Endothelial cell of umbilical vein (primary cell): ENCODE measurements around the gene ENHO. TPM values are rescaled to one million over a fixed set of nuclear protein-coding genes. Genes with fewer than 3 reads are reported as not detected.

ENCODE experiments used
- BruUV-seq: library from RNA; stranded (reverse); fragments of 400-500 nt; replicated peaks from 2 replicates; lab custom pipeline; 2021; lab: Mats Ljungman, UMichigan
- CTCF ChIA-PET: fragments of 300-600, 350-600 bp; sonication (Branson Sonifier 250); formaldehyde crosslinking; loops from one replicate; lab custom pipeline; 2021; ENCODE audit warnings: antibody characterized with exemption, inconsistent platforms; lab: Charles Lee
- POLR2A ChIA-PET: fragments of 300-600, 350-600 bp; sonication (Branson Sonifier 250); formaldehyde crosslinking; loops from one replicate; lab custom pipeline; 2021; ENCODE audit warnings: antibody characterized with exemption, inconsistent platforms; lab: Charles Lee
- DNase-seq: peaks from one replicate; pipeline ENCODE4 v3.0.0-alpha.2; 2011; ENCODE audit warnings: low read depth, low spot score
- FAIRE-seq: peaks from 2 replicates; lab custom pipeline; 2011; peaks lifted over from hg19 to GRCh38; lab: Jason Lieb, UNC
- H2AFZ ChIP-seq: 2 replicates; pipeline ENCODE4 v1.6.0; 2012; ENCODE audit warnings: low read depth, low read length, control low read depth, inconsistent platforms
- H3K27ac ChIP-seq: 2 replicates; pipeline ENCODE4 v1.5.1; 2011; ENCODE audit warnings: low read depth, mild to moderate bottlenecking, control low read depth, low read length, moderate library complexity; ENCODE audit not compliant: insufficient read depth
- H3K27me3 ChIP-seq, 2 experiments: 2 replicates each; pipeline versions ENCODE4 v1.6.0 to v1.6.1; 2011; ENCODE audit warnings: low read length in 2 of 2, mixed read lengths in 1 of 2; ENCODE audit not compliant: control insufficient read depth in 2 of 2, insufficient read depth in 2 of 2
- H3K36me3 ChIP-seq, 2 experiments: 2 replicates in 1 of 2; 3 replicates in 1 of 2; pipeline ENCODE4 v1.5.1; 2011; ENCODE audit warnings: low read length in 2 of 2, mild to moderate bottlenecking in 1 of 2, moderate library complexity in 1 of 2; ENCODE audit not compliant: control insufficient read depth in 2 of 2, insufficient read depth in 2 of 2; ENCODE audit errors: extremely low read depth in 1 of 2
- H3K4me1 ChIP-seq: 3 replicates; pipeline ENCODE4 v1.5.1; 2011; ENCODE audit warnings: mild to moderate bottlenecking, low read length; ENCODE audit not compliant: control insufficient read depth, insufficient read depth; ENCODE audit errors: extremely low read depth
- H3K4me2 ChIP-seq: 2 replicates; pipeline ENCODE4 v1.6.1; 2011; ENCODE audit warnings: low read length, control low read depth, mixed read lengths; ENCODE audit not compliant: insufficient read depth
- H3K4me3 ChIP-seq, 3 experiments: fragments of 200-600 bp in 1 of 3; sonication (generic), shearing (Covaris generic) in 1 of 3; replicated peaks in 1 of 3; 2 replicates each; pipeline ENCODE4 v1.5.1; 2011 to 2016; ENCODE audit warnings: control low read depth in 3 of 3, low read length in 3 of 3, mild to moderate bottlenecking in 2 of 3, inconsistent platforms in 1 of 3, low read depth in 1 of 3, moderate library complexity in 1 of 3; ENCODE audit not compliant: insufficient read depth in 1 of 3
- H3K79me2 ChIP-seq: 2 replicates; pipeline ENCODE4 v1.6.0; 2012; ENCODE audit warnings: low read length, inconsistent platforms; ENCODE audit not compliant: control insufficient read depth, insufficient read depth
- H3K9ac ChIP-seq: replicated peaks from 2 replicates; pipeline ENCODE3; 2011; ENCODE audit warnings: low read length, control low read depth; ENCODE audit not compliant: insufficient read depth; ENCODE audit errors: extremely low read depth
- H3K9me1 ChIP-seq: replicated peaks from 3 replicates; pipeline ENCODE4 v1.6.0; 2011; ENCODE audit warnings: mild to moderate bottlenecking, low read length; ENCODE audit not compliant: control insufficient read depth, insufficient read depth; ENCODE audit errors: extremely low read depth
- H3K9me3 ChIP-seq: replicated peaks from 2 replicates; pipeline ENCODE4 v1.5.1; 2012; ENCODE audit warnings: low read length, inconsistent platforms; ENCODE audit not compliant: control insufficient read depth, insufficient read depth
- H4K20me1 ChIP-seq: replicated peaks from 2 replicates; pipeline ENCODE3; 2011; ENCODE audit warnings: mild to moderate bottlenecking, low read length; ENCODE audit not compliant: control insufficient read depth, insufficient read depth; ENCODE audit errors: extremely low read depth
- EZH2 ChIP-seq: IDR thresholded peaks from 2 replicates; pipeline ENCODE4 v1.6.1; 2012; ENCODE audit warnings: borderline replicate concordance, low read depth, mild to moderate bottlenecking, moderate library complexity, low read length, inconsistent platforms; ENCODE audit not compliant: severe bottlenecking
- FOS ChIP-seq: IDR thresholded peaks from 2 replicates; pipeline ENCODE4 v1.6.1; 2011; ENCODE audit warnings: mild to moderate bottlenecking, low read length, moderate library complexity, borderline replicate concordance; ENCODE audit not compliant: insufficient read depth
- GATA2 ChIP-seq: IDR thresholded peaks from 2 replicates; pipeline ENCODE4 v1.7.0; 2011; ENCODE audit warnings: low read depth, mild to moderate bottlenecking, moderate library complexity, mixed read lengths, low read length; ENCODE audit not compliant: insufficient read length, insufficient read depth
- JUN ChIP-seq: IDR thresholded peaks from 2 replicates; pipeline ENCODE4 v1.6.1; 2011; ENCODE audit warnings: borderline replicate concordance, low read depth; ENCODE audit not compliant: insufficient read length, insufficient read depth
- MYC ChIP-seq: IDR thresholded peaks from one replicate; pipeline ENCODE4 v1.6.1; 2011; ENCODE audit warnings: mild to moderate bottlenecking, low read depth, low read length
- POLR2A ChIP-seq: IDR thresholded peaks from 2 replicates; pipeline ENCODE4 v1.6.1; 2012; ENCODE audit warnings: low read depth, mild to moderate bottlenecking, control low read depth, low read length
- POLR2AphosphoS5 ChIP-seq: IDR thresholded peaks from 2 replicates; pipeline ENCODE4 v1.6.1; 2012; ENCODE audit warnings: low read depth, mild to moderate bottlenecking, control low read depth, low read length, moderate library complexity; ENCODE audit not compliant: insufficient read depth
- dilution Hi-C: fragments of 300-500 bp; cut with MboI; formaldehyde crosslinking; loops from one replicate; pipeline ENCODE4 v1.15.0; 2019; ENCODE audit warnings: low sequenced_read_pairs; ENCODE audit not compliant: extremely low pct_ligation_motif_present
- intact Hi-C: fragments of 100-400 bp; cut with micrococcal nuclease; formaldehyde crosslinking; loops from one replicate; pipeline ENCODE4 v1.10.0; 2022
- polyA plus RNA-seq, 4 experiments: library from polyadenylated mRNA; depleted of rRNA in 3 of 4; stranded (reverse) in 3 of 4; unstranded in 1 of 4; fragments of >200 nt; gene quantifications; 2 replicates each; pipeline versions ENCODE4 v1.2.1 to v1.2.3, GENCODE V29; 2011 to 2012; ENCODE audit warnings: missing spikeins in 1 of 4
- total RNA-seq: library from RNA; stranded (reverse); gene quantifications from 2 replicates; pipeline ENCODE4 v1.2.3, GENCODE V29; 2021
- TF ChIP-seq, protein P1 (sequence below), 2 donors: IDR thresholded peaks; 1 replicate in 1 of 2; 2 replicates in 1 of 2; pipeline ENCODE4 v1.5.1; 2011; ENCODE audit warnings: low read length in 2 of 2, mild to moderate bottlenecking in 2 of 2, moderate library complexity in 2 of 2, control low read depth in 1 of 2, inconsistent platforms in 1 of 2, low read depth in 1 of 2; ENCODE audit not compliant: insufficient read depth in 1 of 2; ENCODE audit errors: extremely low read depth in 1 of 2
- TF ChIP-seq, protein P2 (sequence below): IDR thresholded peaks from 2 replicates; pipeline ENCODE4 v1.6.1; 2011; ENCODE audit not compliant: insufficient read depth, insufficient read length

The ENHO gene
- total and polyA plus RNA-seq, 2 donors (not counting 3 experiments of a cell fraction or from before 2014, with no cell fraction given), result 0.10 TPM; not detected in 1

GRCh38 chr9:34479431-34479866 lies 43.3 kb downstream of the ENHO start:
- Histone ChIP-seq H3K4me1 (no peaks in the 10 kb centered on the region), H3K9me1 (no peaks in the 10 kb centered on the region), H3K36me3 (no peaks in the 10 kb centered on the region), H3K79me2 (no peaks in the 10 kb centered on the region), H3K4me2 (no peak overlapping the region), H3K9me3 (no peaks in the 10 kb centered on the region), H4K20me1 (no peaks in the 10 kb centered on the region), H3K27ac (no peak overlapping the region), H2AFZ (no peak overlapping the region), H3K27me3 (peaks cover 15 to 24% of the 10 kb centered on the region in 2 experiments), H3K9ac (no peak overlapping the region), H3K4me3 (no peak overlapping the region)
- ChIA-PET POLR2A (interaction anchor here (0.6 kb wide), 1 partner anchor 8 kb away, joined by 3 read pairs; no protein-coding TSS in a partner anchor), CTCF (interaction anchor here (1.2 to 1.3 kb wide), 2 partner anchors 62 to 75 kb away, joined by 3 to 7 read pairs; no protein-coding TSS in a partner anchor)
- no peak for FAIRE-seq
- no TSS peak for BruUV-seq
- intact Hi-C loops, result no loop called here
- no peak for DNase-seq
- dilution Hi-C loops, result no loop called here
- TF ChIP-seq FOS (no peak), GATA2 (no peak), EZH2 (no peak), POLR2AphosphoS5 (no peak), JUN (no peak), MYC (no peak), POLR2A (no peak)
- TF ChIP-seq, protein P1, sequence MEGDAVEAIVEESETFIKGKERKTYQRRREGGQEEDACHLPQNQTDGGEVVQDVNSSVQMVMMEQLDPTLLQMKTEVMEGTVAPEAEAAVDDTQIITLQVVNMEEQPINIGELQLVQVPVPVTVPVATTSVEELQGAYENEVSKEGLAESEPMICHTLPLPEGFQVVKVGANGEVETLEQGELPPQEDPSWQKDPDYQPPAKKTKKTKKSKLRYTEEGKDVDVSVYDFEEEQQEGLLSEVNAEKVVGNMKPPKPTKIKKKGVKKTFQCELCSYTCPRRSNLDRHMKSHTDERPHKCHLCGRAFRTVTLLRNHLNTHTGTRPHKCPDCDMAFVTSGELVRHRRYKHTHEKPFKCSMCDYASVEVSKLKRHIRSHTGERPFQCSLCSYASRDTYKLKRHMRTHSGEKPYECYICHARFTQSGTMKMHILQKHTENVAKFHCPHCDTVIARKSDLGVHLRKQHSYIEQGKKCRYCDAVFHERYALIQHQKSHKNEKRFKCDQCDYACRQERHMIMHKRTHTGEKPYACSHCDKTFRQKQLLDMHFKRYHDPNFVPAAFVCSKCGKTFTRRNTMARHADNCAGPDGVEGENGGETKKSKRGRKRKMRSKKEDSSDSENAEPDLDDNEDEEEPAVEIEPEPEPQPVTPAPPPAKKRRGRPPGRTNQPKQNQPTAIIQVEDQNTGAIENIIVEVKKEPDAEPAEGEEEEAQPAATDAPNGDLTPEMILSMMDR (IDR thresholded peaks at IDR 0.05; ENCODE audit: extremely low read depth in 1 of 2, insufficient read depth in 1 of 2, low read depth in 1 of 2, low read length in 2 of 2), result no peak
- TF ChIP-seq, protein P2, sequence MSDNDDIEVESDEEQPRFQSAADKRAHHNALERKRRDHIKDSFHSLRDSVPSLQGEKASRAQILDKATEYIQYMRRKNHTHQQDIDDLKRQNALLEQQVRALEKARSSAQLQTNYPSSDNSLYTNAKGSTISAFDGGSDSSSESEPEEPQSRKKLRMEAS, result no peak
